Breast epithelium (tissue), 3 donors: ENCODE results near the gene PHACTR3.

ENCODE experiments used
- CTCF ChIP-seq, 3 donors: fragments of 450-650 bp; IDR thresholded peaks; one replicate each; pipeline ENCODE4 v1.5.1; 2016 to 2017; ENCODE audit warnings: antibody characterized with exemption in 3 of 3, mild to moderate bottlenecking in 3 of 3, moderate library complexity in 3 of 3
- POLR2A ChIP-seq: fragments of 450-650 bp; IDR thresholded peaks from one replicate; pipeline ENCODE4 v1.6.1; 2016; ENCODE audit warnings: antibody characterized with exemption, mild to moderate bottlenecking, moderate library complexity
- POLR2AphosphoS5 ChIP-seq, 3 donors: sonication (generic); formaldehyde crosslinking; IDR thresholded peaks; one replicate each; pipeline ENCODE4 v1.6.1; 2017; ENCODE audit warnings: antibody characterized with exemption in 3 of 3

DNA sequence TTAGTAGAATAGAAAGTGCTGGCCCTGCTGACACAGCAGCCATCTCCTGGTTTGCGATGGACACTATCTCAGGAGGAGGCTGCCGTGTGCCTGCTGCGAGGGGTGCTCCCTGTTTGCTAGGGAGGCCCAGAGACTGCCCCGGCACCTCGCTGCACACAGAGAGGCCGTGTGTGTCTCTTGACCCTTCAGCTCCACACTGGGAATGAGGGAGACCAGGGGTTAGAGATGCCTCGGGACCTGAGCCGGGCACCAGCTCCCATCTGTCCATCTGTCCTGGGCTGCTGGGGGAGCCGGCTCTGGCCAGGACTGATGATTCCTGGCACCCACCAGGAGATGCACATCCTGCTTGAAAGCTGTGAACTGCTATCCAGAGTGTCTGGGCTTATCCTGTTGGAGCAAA, 18.2 kb downstream of the PHACTR3 start:
- no peak for TF ChIP-seq POLR2AphosphoS5 (IDR thresholded peaks at IDR 0.05)
- no peak for TF ChIP-seq CTCF (IDR thresholded peaks at IDR 0.05)
- TF ChIP-seq POLR2A, result no peak
